ENCODE data around the gene ARHGAP44. TPM values are rescaled to one million over a fixed set of nuclear protein-coding genes. Genes with fewer than 3 reads are reported as not detected.

Gene ARHGAP44
- total RNA-seq, 1 donor from 2014 or later = 8.6 TPM

GRCh38 chr17:13030459-13031300, 241.4 kb downstream of the ARHGAP44 start:
- DNase-seq (ENCODE audit: missing footprints) = no peak
- intact Hi-C loops (cut with DNase I) = no loop called here
- ATAC-seq = peak; percentile 47

- peak; percentile 71 for ATAC-seq
- intact Hi-C loops (cut with DNase I) = no loop called here
- no peak for DNase-seq (ENCODE audit: missing footprints)
Measured at GRCh38 chr17:13031718-13032350, 242.5 kb downstream of the ARHGAP44 start.

- no peak for ATAC-seq
- intact Hi-C loops (cut with DNase I) = no loop called here
- DNase-seq (ENCODE audit: missing footprints) = no peak
Measured at GRCh38 chr17:13035420-13035819, 246.1 kb downstream of the ARHGAP44 start.

DNA sequence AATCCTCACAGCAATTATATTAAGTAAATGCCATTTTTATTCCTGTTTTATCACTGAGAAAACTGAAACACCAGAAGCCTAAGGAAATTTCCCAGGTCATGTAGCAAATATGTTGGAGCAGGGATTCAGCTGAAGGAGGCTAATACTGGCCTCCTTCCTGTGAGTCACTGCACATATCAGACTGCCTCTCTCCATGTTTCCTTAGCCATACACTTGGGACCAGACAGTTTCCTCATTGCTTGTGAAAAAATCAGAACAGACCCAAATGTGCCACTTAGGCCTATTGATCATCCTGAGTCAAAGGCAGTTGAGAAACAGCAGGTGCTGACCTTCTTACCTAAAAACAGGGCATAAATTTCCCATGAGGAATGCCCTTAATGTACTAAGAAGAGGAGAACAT, 247.5 kb downstream of the ARHGAP44 start:
- no peak for DNase-seq (ENCODE audit: missing footprints)
- intact Hi-C loops (cut with DNase I) = no loop called here
- no peak for ATAC-seq

DNA sequence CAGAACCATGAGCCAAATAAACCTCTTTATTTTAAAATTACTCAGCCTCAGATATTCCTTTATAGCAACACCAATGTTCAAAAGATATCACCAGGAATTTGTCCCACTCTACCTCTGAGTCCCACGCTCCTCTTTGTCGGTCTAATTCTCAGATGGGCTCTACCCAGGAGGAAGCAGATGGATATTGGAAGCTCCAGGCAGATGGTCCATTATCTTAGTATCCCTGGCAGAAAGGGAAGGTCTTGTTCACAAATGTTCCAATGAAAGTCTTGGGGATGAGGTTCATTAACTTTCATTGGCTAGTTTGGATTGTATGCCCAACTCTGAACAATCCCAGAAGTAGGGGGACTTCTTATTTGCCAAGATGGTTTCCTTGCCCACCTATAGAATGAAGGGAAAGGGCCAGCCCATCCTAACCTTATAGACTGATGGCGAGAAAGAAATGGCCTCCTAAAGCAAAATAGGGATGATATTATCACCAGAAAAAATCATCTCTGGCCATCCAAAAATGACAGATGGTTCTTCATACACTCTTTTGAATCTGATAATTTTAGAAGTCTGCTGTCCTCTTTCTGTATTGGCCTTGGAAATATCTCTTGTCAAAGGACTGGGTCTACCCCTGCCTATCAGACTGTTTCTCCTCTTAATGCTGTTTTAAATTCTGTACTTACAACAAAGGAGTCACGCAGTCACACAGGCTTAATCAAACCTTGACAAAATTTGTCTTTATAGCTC, 249.8 kb downstream of the ARHGAP44 start:
- intact Hi-C loops (cut with DNase I) = no loop called here
- DNase-seq (ENCODE audit: missing footprints) (no peak), ATAC-seq (no peak)

Small RNA genes lying within 50 kb of the gene (microRNA-seq; reads per million reads assigned to microRNA genes)
- gene MIR1269B = not detected

Other genes with a start within 250 kb of the ARHGAP44 start
- gene MYOCD, start 123.6 kb upstream of the ARHGAP44 start, total RNA-seq = 37.6 TPM
- 63.6 TPM for gene ELAC2, start 228.5 kb downstream of the ARHGAP44 start, total RNA-seq

Measured in Right ventricle myocardium inferior (tissue), 1 donor.